Spleen (tissue), 11 donors: ENCODE results near the gene SKOR1. TPM values are rescaled to one million over a fixed set of nuclear protein-coding genes. Genes with fewer than 3 reads are reported as not detected.

ENCODE experiments used
- DNase-seq: peaks from one replicate; pipeline ENCODE4 v3.0.0-alpha.2; 2020
- H3K27ac ChIP-seq, 8 donors: fragments of 200-600 bp; sonication (generic) in 7 of 8; 1 replicate in 4 of 8; 2 replicates in 4 of 8; pipeline versions ENCODE4 v1.5.0 to v1.8.0; 2016 to 2021; ENCODE audit warnings: inconsistent platforms in 4 of 8, mild to moderate bottlenecking in 4 of 8, moderate library complexity in 1 of 8
- H3K27me3 ChIP-seq, 7 donors: fragments of 200-600 bp; sonication (generic) in 6 of 7; replicated peaks in 1 of 7; 1 replicate in 4 of 7; 2 replicates in 3 of 7; pipeline versions ENCODE4 v1.5.0 to v1.8.0; 2016 to 2021; ENCODE audit warnings: inconsistent platforms in 3 of 7, mild to moderate bottlenecking in 1 of 7
- H3K36me3 ChIP-seq, 6 donors: fragments of 200-600 bp; sonication (generic) in 5 of 6; 1 replicate in 4 of 6; 2 replicates in 2 of 6; pipeline versions ENCODE4 v1.5.0 to v1.8.0; 2016 to 2021; ENCODE audit warnings: inconsistent platforms in 2 of 6
- H3K4me1 ChIP-seq, 6 donors: fragments of 200-600 bp; sonication (generic) in 5 of 6; 1 replicate in 3 of 6; 2 replicates in 3 of 6; pipeline versions ENCODE4 v1.5.0 to v1.8.0; 2016 to 2021; ENCODE audit warnings: inconsistent platforms in 3 of 6
- H3K4me3 ChIP-seq, 8 donors: fragments of 200-600 bp; sonication (generic) in 7 of 8; 1 replicate in 4 of 8; 2 replicates in 4 of 8; pipeline versions ENCODE4 v1.5.0 to v1.8.0; 2016 to 2021; ENCODE audit warnings: inconsistent platforms in 4 of 8, mild to moderate bottlenecking in 4 of 8, moderate library complexity in 2 of 8
- H3K9me3 ChIP-seq, 8 donors: fragments of 200-600 bp; sonication (generic) in 7 of 8; 1 replicate in 4 of 8; 2 replicates in 4 of 8; pipeline versions ENCODE4 v1.5.0 to v1.8.0; 2016 to 2021; ENCODE audit warnings: inconsistent platforms in 4 of 8
- CTCF ChIP-seq, 11 experiments: fragments of 200-600 bp in 7 of 11; fragments of 450-650 bp in 4 of 11; sonication (generic) in 4 of 11; IDR thresholded peaks in 8 of 11; conservative IDR thresholded peaks in 3 of 11; 1 replicate in 7 of 11; 2 replicates in 4 of 11; pipeline versions ENCODE4 v1.4.0 to v1.8.0; 2016 to 2021; ENCODE audit warnings: antibody characterized with exemption in 11 of 11, inconsistent platforms in 4 of 11, mild to moderate bottlenecking in 1 of 11
- POLR2A ChIP-seq, 3 donors: fragments of 450-650 bp; IDR thresholded peaks; one replicate each; pipeline ENCODE4 v1.5.1; 2017; ENCODE audit warnings: antibody characterized with exemption in 3 of 3, mild to moderate bottlenecking in 1 of 3
- POLR2AphosphoS5 ChIP-seq, 3 donors: sonication (generic); formaldehyde crosslinking; IDR thresholded peaks; one replicate each; pipeline ENCODE4 v1.5.1; 2017; ENCODE audit warnings: antibody characterized with exemption in 3 of 3
- WGBS, 5 donors: extraction: QIAGEN DNeasy Blood & Tissue Kit in 3 of 5; methylation state at CpG; one replicate each; pipeline versions ENCODE4 v1.1.5 to v1.1.7; 2013 to 2018; 5-methylcytosine and 5-hydroxymethylcytosine counted together
- intact Hi-C: fragments of 100-400 bp; cut with DNase I; formaldehyde crosslinking; loops from one replicate; pipeline ENCODE4 v1.15.0; 2023; ENCODE audit warnings: low total_unique reads
- polyA plus RNA-seq, 3 donors: library from polyadenylated mRNA; stranded (reverse); fragments of 200-250 nt; gene quantifications; one replicate each; pipeline ENCODE4 v1.2.1, GENCODE V29; 2013
- total RNA-seq, 7 donors: library from RNA; depleted of rRNA in 3 of 7; stranded (reverse); fragments of >200 nt in 3 of 7; fragmentation: NEBNext Ultra II Directional in 4 of 7; extraction: Animal tissue kit (Norgen Biotek cat#: 25700) in 4 of 7; gene quantifications; one replicate each; pipeline versions ENCODE4 v1.1.0 to v1.2.1, GENCODE V29; 2016 to 2021
- donor health status: healthy with polysubstance abuse.
- donor health status: DM: no; HTN: no; CAD: no; lungs with moderate emphysema.
- donor health status: DM: no; HTN: no; CAD: no.
- donor health status: Bipolar disorder and iron deficiency.
- donor health status: healthy.
- donor health status: DM: no; HTN: no; CAD: no.
- donor health status: DM: yes; HTN: yes; CAD: no.

The SKOR1 gene
- total and polyA plus RNA-seq, 10 donors = 0.06 to 1.1 (median 0.37) TPM

GRCh38 chr15:67833710-67834511 is 8.6 kb downstream of the SKOR1 start:
- H3K4me3 ChIP-seq = peak overlapping the region in 7 of 8 donors; percentile 24 to 68 (median 45)
- 1 to 3% (median 2%) methylated on average over 28 to 44 of the region's 44 CpGs for WGBS, 5 donors

GRCh38 chr15:67834581-67835296 is 9.4 kb downstream of the SKOR1 start:
- H3K27ac ChIP-seq = no peak overlapping the region
- H3K9me3 ChIP-seq = no peaks in the 10 kb centered on the region
- no peaks in the 10 kb centered on the region for H3K36me3 ChIP-seq
- peak; percentile 78 for DNase-seq
- intact Hi-C loops = loop anchor here (5.0 kb wide), 1 partner anchor 312 kb away; the partner anchor contains the start of gene C15orf61
- TF ChIP-seq POLR2A (IDR thresholded peaks at IDR 0.05) = no peak
- TF ChIP-seq CTCF (IDR thresholded peaks at IDR 0.05 in 8 of 11, conservative IDR thresholded peaks at IDR 0.05 in 3 of 11) = no peak
- no peak for TF ChIP-seq POLR2AphosphoS5 (IDR thresholded peaks at IDR 0.05)
- WGBS, 5 donors = 2 to 4% (median 3%) methylated on average over 31 to 59 of the region's 59 CpGs
- peaks cover 24 to 87% (median 62%) of the 10 kb centered on the region in 6 donors for H3K4me1 ChIP-seq
- H3K4me3 ChIP-seq = peak overlapping the region in 7 of 8 donors; percentile 24 to 68 (median 45)
- peaks cover 12 to 75% (median 65%) of the 10 kb centered on the region in 7 donors for H3K27me3 ChIP-seq

More at GRCh38 chr15:67833710-67834511, 8.6 kb downstream of the SKOR1 start:
- DNase-seq = peak; percentile 87
- intact Hi-C loops = no loop called here
- Histone ChIP-seq H3K27ac (no peak overlapping the region), H3K27me3 (peaks cover 12 to 83% (median 73%) of the 10 kb centered on the region in 7 donors), H3K9me3 (no peaks in the 10 kb centered on the region), H3K36me3 (no peaks in the 10 kb centered on the region), H3K4me1 (peaks cover 26 to 88% (median 66%) of the 10 kb centered on the region in 6 donors)
- peak in 2 of 3 donors; percentile 20 to 45 for TF ChIP-seq POLR2AphosphoS5 (IDR thresholded peaks at IDR 0.05)
- TF ChIP-seq POLR2A (IDR thresholded peaks at IDR 0.05) = no peak
- TF ChIP-seq CTCF (IDR thresholded peaks at IDR 0.05 in 8 of 11, conservative IDR thresholded peaks at IDR 0.05 in 3 of 11) = peak in 10 of 11 experiments; percentile 11 to 72 (median 52)

- Histone ChIP-seq H3K9me3 (no peaks in the 10 kb centered on the region), H3K4me3 (peak overlapping the region; percentile 24 to 68 (median 44)), H3K36me3 (no peaks in the 10 kb centered on the region), H3K27ac (no peak overlapping the region), H3K4me1 (peaks cover 24 to 80% (median 58%) of the 10 kb centered on the region in 6 donors), H3K27me3 (peaks cover 5 to 67% (median 57%) of the 10 kb centered on the region in 7 donors)
- intact Hi-C loops = loop anchor here (2.0 to 5.0 kb wide), 2 partner anchors 313 to 379 kb away; partner anchors contain the start of gene C15orf61
- TF ChIP-seq POLR2AphosphoS5 (IDR thresholded peaks at IDR 0.05) (no peak), CTCF (IDR thresholded peaks at IDR 0.05 in 8 of 11, conservative IDR thresholded peaks at IDR 0.05 in 3 of 11) (no peak), POLR2A (IDR thresholded peaks at IDR 0.05) (no peak)
- WGBS, 5 donors = 2 to 4% (median 4%) methylated on average over 37 to 59 of the region's 59 CpGs
- DNase-seq = peak; percentile 82
Measured at GRCh38 chr15:67835297-67836133, 10.2 kb downstream of the SKOR1 start.
